Measurements from ENCODE around the gene MRPS10. TPM values are rescaled to one million over a fixed set of nuclear protein-coding genes. Genes with fewer than 3 reads are reported as not detected.

Gene MRPS10
- total RNA-seq, 1 experiment from 2014 or later, result 62.1 TPM

- no peak for TF ChIP-seq CTCF (IDR thresholded peaks at IDR 0.05 in 2 of 3, conservative IDR thresholded peaks at IDR 0.05 in 1 of 3; ENCODE audit: borderline replicate concordance in 1 of 3, insufficient read depth in 1 of 3, low read depth in 2 of 3, low read length in 2 of 3)
- no peak for TF ChIP-seq ATF3 (IDR thresholded peaks at IDR 0.05)
- TF ChIP-seq SIN3A (IDR thresholded peaks at IDR 0.05; ENCODE audit: low read depth), result no peak
- TF ChIP-seq EZH2 (IDR thresholded peaks at IDR 0.05), result no peak
These were observed 37.4 kb upstream of the MRPS10 start (continued) for GRCh38 chr6:42255050-42255449.

GRCh38 chr6:42254505-42254904, 36.8 kb upstream of the MRPS10 start:
- POLR2A ChIA-PET, result no interaction called here
- no peaks in the 10 kb centered on the region for H3K9me3 ChIP-seq (ENCODE audit: control insufficient read depth in 1 of 2, insufficient read depth in 1 of 2, low read depth in 1 of 2, low read length in 2 of 2)
- no peak for ATAC-seq
- no peak for DNase-seq (ENCODE audit: low read depth, low spot score)
- H3K9me2 ChIP-seq (ENCODE audit: insufficient read depth), result no peaks in the 10 kb centered on the region
- intact Hi-C loops (cut with micrococcal nuclease), result no loop called here
- H3K27ac ChIP-seq (ENCODE audit: low read depth, low read length), result no peak overlapping the region
- H2AFZ ChIP-seq (ENCODE audit: low read depth, low read length, poor library complexity, severe bottlenecking), result no peak overlapping the region
- H3K36me3 ChIP-seq (ENCODE audit: control insufficient read depth in 1 of 2, insufficient read depth in 2 of 2, low read length in 2 of 2), result peaks cover 4 to 5% of the 10 kb centered on the region in 2 experiments; a peak in 1 of 4 replicates
- no peaks in the 10 kb centered on the region for H3K79me2 ChIP-seq (ENCODE audit: insufficient read depth, low read length)
- BruUV-seq (replicated peaks), result no TSS peak
- no peak overlapping the region for H3K4me2 ChIP-seq (ENCODE audit: low read length)
- no peaks in the 10 kb centered on the region for H4K20me1 ChIP-seq (ENCODE audit: insufficient read depth)
- H3K4me1 ChIP-seq (ENCODE audit: control insufficient read depth in 1 of 2, insufficient read depth in 2 of 2, low read length in 2 of 2), result peaks cover 7 to 13% of the 10 kb centered on the region in 2 experiments; a peak in 3 of 4 replicates
- RAD21 ChIA-PET (ENCODE audit: low non-redundant PET in 1 of 2, low total read pairs in 2 of 2, uncharacterized antibody in 2 of 2, unreplicated experiment in 2 of 2), result no interaction called here
- CTCF ChIA-PET, result no interaction called here
- no peak overlapping the region for H3K4me3 ChIP-seq (replicated peaks in 1 of 2; ENCODE audit: low read depth in 1 of 2, low read length in 2 of 2)
- no peaks in the 10 kb centered on the region for H3K27me3 ChIP-seq (ENCODE audit: insufficient read depth, low read length)
- H3K9ac ChIP-seq (ENCODE audit: low read length), result no peak overlapping the region
- TF ChIP-seq SP1 (IDR thresholded peaks at IDR 0.05; ENCODE audit: low read depth) (no peak), POLR2A (IDR thresholded peaks at IDR 0.05; ENCODE audit: borderline replicate concordance, extremely low read depth, insufficient read depth, insufficient read length) (no peak), JUND (IDR thresholded peaks at IDR 0.05) (no peak), FOSL1 (IDR thresholded peaks at IDR 0.05; ENCODE audit: low read depth) (no peak), EGR1 (IDR thresholded peaks at IDR 0.05; ENCODE audit: low read depth) (no peak), TCF7L2 (IDR thresholded peaks at IDR 0.05; ENCODE audit: borderline replicate concordance, extremely low read depth, insufficient read depth, insufficient read length) (no peak), ZNF274 (IDR thresholded peaks at IDR 0.05; ENCODE audit: low read depth, low read length) (no peak), SIN3A (IDR thresholded peaks at IDR 0.05; ENCODE audit: low read depth) (no peak), CBX3 (IDR thresholded peaks at IDR 0.05; ENCODE audit: low read depth) (no peak), MAX (IDR thresholded peaks at IDR 0.05) (no peak), CTCF (IDR thresholded peaks at IDR 0.05 in 2 of 3, conservative IDR thresholded peaks at IDR 0.05 in 1 of 3; ENCODE audit: borderline replicate concordance in 1 of 3, insufficient read depth in 1 of 3, low read depth in 2 of 3, low read length in 2 of 3) (no peak), RAD21 (IDR thresholded peaks at IDR 0.05; ENCODE audit: low read depth) (no peak), ATF3 (IDR thresholded peaks at IDR 0.05) (no peak), YY1 (IDR thresholded peaks at IDR 0.05; ENCODE audit: extremely low read depth, insufficient replicate concordance, low read depth, low read length) (no peak), REST (IDR thresholded peaks at IDR 0.05; ENCODE audit: low read depth) (no peak), ELF1 (IDR thresholded peaks at IDR 0.05; ENCODE audit: borderline replicate concordance, low read depth) (no peak)
